Keratinocyte (primary cell): ENCODE results near the gene NOB1. TPM values are rescaled to one million over a fixed set of nuclear protein-coding genes. Genes with fewer than 3 reads are reported as not detected.

Experiments
- DNase-seq: peaks from one replicate; pipeline ENCODE4 v3.0.0-alpha.2; 2011; ENCODE audit warnings: low read depth, missing footprints, low spot score
- FAIRE-seq: peaks from 2 replicates; lab custom pipeline; 2011; peaks lifted over from hg19 to GRCh38; lab: Jason Lieb, UNC
- H2AFZ ChIP-seq: 2 replicates; pipeline ENCODE4 v1.6.0; 2012; ENCODE audit warnings: low read length, control low read depth, inconsistent platforms; ENCODE audit not compliant: control insufficient read depth
- H3K27ac ChIP-seq: 2 replicates; pipeline ENCODE4 v1.5.1; 2011; ENCODE audit warnings: low read length; ENCODE audit not compliant: control insufficient read depth, insufficient read depth
- H3K27me3 ChIP-seq: 3 replicates; pipeline ENCODE4 v1.6.0; 2011; ENCODE audit warnings: low read length; ENCODE audit not compliant: control insufficient read depth, insufficient read depth; ENCODE audit errors: extremely low read depth
- H3K36me3 ChIP-seq, 2 experiments: 2 replicates in 1 of 2; 3 replicates in 1 of 2; pipeline ENCODE4 v1.5.1; 2011; ENCODE audit warnings: low read length in 2 of 2, mild to moderate bottlenecking in 1 of 2; ENCODE audit not compliant: control insufficient read depth in 2 of 2, insufficient read depth in 2 of 2; ENCODE audit errors: extremely low read depth in 1 of 2
- H3K4me1 ChIP-seq: 3 replicates; pipeline ENCODE4 v1.5.1; 2011; ENCODE audit warnings: low read length; ENCODE audit not compliant: control insufficient read depth, insufficient read depth; ENCODE audit errors: extremely low read depth
- H3K4me2 ChIP-seq: 3 replicates; pipeline ENCODE4 v1.6.0; 2011; ENCODE audit warnings: low read depth, low read length; ENCODE audit not compliant: control insufficient read depth, insufficient read depth; ENCODE audit errors: extremely low read depth
- H3K4me3 ChIP-seq, 3 experiments: fragments of 200-600 bp in 1 of 3; sonication (generic) in 1 of 3; 2 replicates in 2 of 3; 3 replicates in 1 of 3; pipeline ENCODE4 v1.5.1; 2011 to 2016; ENCODE audit warnings: low read length in 3 of 3, mild to moderate bottlenecking in 3 of 3, control low read depth in 2 of 3, inconsistent platforms in 1 of 3, low read depth in 1 of 3, mixed read lengths in 1 of 3, mixed run types in 1 of 3, moderate library complexity in 1 of 3; ENCODE audit not compliant: control insufficient read depth in 2 of 3, insufficient read depth in 2 of 3; ENCODE audit errors: extremely low read depth in 1 of 3
- H3K79me2 ChIP-seq: 2 replicates; pipeline ENCODE4 v1.6.0; 2012; ENCODE audit warnings: low read length; ENCODE audit not compliant: control insufficient read depth, insufficient read depth
- H3K9ac ChIP-seq: 3 replicates; pipeline ENCODE4 v1.6.0; 2011; ENCODE audit warnings: low read length; ENCODE audit not compliant: control insufficient read depth, insufficient read depth; ENCODE audit errors: extremely low read depth
- H3K9me1 ChIP-seq: 3 replicates; pipeline ENCODE4 v1.6.0; 2011; ENCODE audit warnings: low read length; ENCODE audit not compliant: control insufficient read depth, insufficient read depth; ENCODE audit errors: extremely low read depth
- H3K9me3 ChIP-seq: 2 replicates; pipeline ENCODE4 v1.5.1; 2012; ENCODE audit warnings: low read depth, low read length; ENCODE audit not compliant: control insufficient read depth
- H4K20me1 ChIP-seq: 3 replicates; pipeline ENCODE4 v1.6.0; 2011; ENCODE audit warnings: low read length; ENCODE audit not compliant: control insufficient read depth, insufficient read depth; ENCODE audit errors: extremely low read depth
- EZH2 ChIP-seq: IDR thresholded peaks from one replicate; pipeline ENCODE4 v1.6.1; 2012; ENCODE audit warnings: inconsistent platforms, mild to moderate bottlenecking, low read length, moderate library complexity
- dilution Hi-C: fragments of 300-500 bp; cut with MboI; formaldehyde crosslinking; loops from one replicate; pipeline ENCODE4 v1.7.0; 2020; ENCODE audit warnings: low sequenced_read_pairs; ENCODE audit not compliant: extremely low pct_ligation_motif_present
- polyA plus RNA-seq, 5 experiments: library from polyadenylated mRNA; depleted of rRNA in 3 of 5; stranded (reverse) in 3 of 5; stranded (forward) in 1 of 5; unstranded in 1 of 5; fragments of >200 nt; gene quantifications; 1 replicate in 1 of 5; 2 replicates in 3 of 5; 3 replicates in 1 of 5; pipeline versions ENCODE4 v1.2.1 to v1.2.3, GENCODE V29; 2011 to 2012; ENCODE audit warnings: missing spikeins in 2 of 5, low read depth in 1 of 5, low replicate concordance in 1 of 5
- TF ChIP-seq, protein P1 (sequence below), 3 experiments: IDR thresholded peaks in 1 of 3; conservative IDR thresholded peaks in 1 of 3; optimal IDR thresholded peaks in 1 of 3; 2 replicates in 2 of 3; 3 replicates in 1 of 3; pipeline versions ENCODE3 to v1.5.1; 2011; ENCODE audit warnings: low read length in 3 of 3, mild to moderate bottlenecking in 3 of 3, moderate library complexity in 2 of 3, control low read depth in 1 of 3, inconsistent platforms in 1 of 3; ENCODE audit not compliant: insufficient read depth in 2 of 3; ENCODE audit errors: extremely low read depth in 1 of 3

NOB1 gene
- polyA plus RNA-seq, 1 donor (not counting 4 experiments of a cell fraction or from before 2014, with no cell fraction given), result 63.0 TPM

DNA sequence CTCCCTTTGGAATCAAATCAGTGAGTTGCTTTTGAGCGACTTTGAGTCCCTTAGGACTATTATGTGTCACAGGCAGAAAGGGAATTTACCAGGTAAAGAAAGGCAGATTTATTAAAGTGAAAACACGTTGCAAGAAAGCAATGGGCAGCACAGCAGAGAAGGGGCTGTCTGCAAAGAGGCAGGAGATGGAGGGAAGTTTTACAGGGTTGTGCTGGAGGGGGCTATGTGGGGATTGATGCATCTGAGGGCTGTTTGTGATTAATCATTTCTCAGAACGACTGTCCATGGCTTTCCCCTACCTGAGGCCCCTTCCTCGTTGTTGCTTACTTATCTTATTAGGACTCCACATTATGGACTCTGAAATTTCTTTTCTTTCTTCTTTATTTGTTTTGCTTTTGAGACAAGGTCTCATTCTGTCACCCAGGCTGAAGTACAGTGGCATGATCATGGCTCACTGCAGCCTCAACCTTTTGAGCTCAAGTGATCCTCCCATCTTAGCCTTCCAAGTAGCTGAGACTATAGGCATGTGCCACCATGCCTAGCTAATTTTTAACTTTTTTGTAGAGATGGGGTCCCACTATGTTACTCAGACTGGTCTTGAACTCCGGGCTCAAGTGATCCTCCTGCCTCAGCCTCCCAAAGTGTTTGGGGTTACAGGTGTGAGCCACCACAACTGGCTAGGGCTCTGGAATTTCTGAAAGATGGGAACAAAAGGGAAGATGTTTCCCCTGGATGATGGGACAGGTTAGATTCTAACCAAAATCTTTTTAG lies 12.9 kb upstream of the NOB1 start:
- H3K27ac ChIP-seq, result no peak overlapping the region
- no peaks in the 10 kb centered on the region for H4K20me1 ChIP-seq
- H3K9me1 ChIP-seq, result no peaks in the 10 kb centered on the region
- H3K36me3 ChIP-seq, result no peaks in the 10 kb centered on the region
- H3K9ac ChIP-seq, result no peak overlapping the region
- H3K27me3 ChIP-seq, result no peaks in the 10 kb centered on the region
- H3K4me1 ChIP-seq, result peaks cover 7% of the 10 kb centered on the region
- H3K79me2 ChIP-seq, result peaks cover 62% of the 10 kb centered on the region
- dilution Hi-C loops, result no loop called here
- H3K9me3 ChIP-seq, result no peaks in the 10 kb centered on the region
- no peak for FAIRE-seq
- H3K4me2 ChIP-seq, result no peak overlapping the region
- H2AFZ ChIP-seq, result no peak overlapping the region
- TF ChIP-seq, protein P1, sequence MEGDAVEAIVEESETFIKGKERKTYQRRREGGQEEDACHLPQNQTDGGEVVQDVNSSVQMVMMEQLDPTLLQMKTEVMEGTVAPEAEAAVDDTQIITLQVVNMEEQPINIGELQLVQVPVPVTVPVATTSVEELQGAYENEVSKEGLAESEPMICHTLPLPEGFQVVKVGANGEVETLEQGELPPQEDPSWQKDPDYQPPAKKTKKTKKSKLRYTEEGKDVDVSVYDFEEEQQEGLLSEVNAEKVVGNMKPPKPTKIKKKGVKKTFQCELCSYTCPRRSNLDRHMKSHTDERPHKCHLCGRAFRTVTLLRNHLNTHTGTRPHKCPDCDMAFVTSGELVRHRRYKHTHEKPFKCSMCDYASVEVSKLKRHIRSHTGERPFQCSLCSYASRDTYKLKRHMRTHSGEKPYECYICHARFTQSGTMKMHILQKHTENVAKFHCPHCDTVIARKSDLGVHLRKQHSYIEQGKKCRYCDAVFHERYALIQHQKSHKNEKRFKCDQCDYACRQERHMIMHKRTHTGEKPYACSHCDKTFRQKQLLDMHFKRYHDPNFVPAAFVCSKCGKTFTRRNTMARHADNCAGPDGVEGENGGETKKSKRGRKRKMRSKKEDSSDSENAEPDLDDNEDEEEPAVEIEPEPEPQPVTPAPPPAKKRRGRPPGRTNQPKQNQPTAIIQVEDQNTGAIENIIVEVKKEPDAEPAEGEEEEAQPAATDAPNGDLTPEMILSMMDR (optimal IDR thresholded peaks at IDR 0.05 in 1 of 3, IDR thresholded peaks at IDR 0.05 in 1 of 3, conservative IDR thresholded peaks at IDR 0.05 in 1 of 3; ENCODE audit: extremely low read depth in 1 of 3, insufficient read depth in 2 of 3, low read length in 3 of 3), result no peak
- TF ChIP-seq EZH2, result no peak
- DNase-seq, result no peak
- no peak overlapping the region for H3K4me3 ChIP-seq

DNA sequence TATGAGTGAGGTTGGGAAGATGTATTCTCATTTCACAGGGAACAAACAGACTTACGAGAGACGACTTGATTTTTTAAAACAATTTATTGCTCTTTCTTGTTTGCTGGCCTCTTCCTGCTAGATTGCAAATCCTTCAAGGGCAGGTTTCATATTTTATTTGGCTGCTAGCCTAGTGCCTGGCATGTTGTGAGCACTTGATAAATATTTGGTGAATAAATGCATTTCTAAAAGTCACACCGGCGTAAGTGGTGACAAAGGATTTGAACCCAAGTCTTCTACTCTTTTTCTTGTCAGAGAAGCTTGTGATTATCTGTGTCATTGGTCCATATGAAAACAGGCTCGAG lies 8.8 kb upstream of the NOB1 start:
- no peaks in the 10 kb centered on the region for H3K9me3 ChIP-seq
- H3K4me2 ChIP-seq, result peak overlapping the region; percentile 99
- H3K4me1 ChIP-seq, result peaks cover 15% of the 10 kb centered on the region
- FAIRE-seq (no peak), DNase-seq (no peak)
- H3K36me3 ChIP-seq, result no peaks in the 10 kb centered on the region
- H3K4me3 ChIP-seq, result peak overlapping the region in 2 of 3 experiments; percentile 83 to 99
- dilution Hi-C loops, result no loop called here
- no peak for TF ChIP-seq EZH2
- TF ChIP-seq, protein P1 (optimal IDR thresholded peaks at IDR 0.05 in 1 of 3, IDR thresholded peaks at IDR 0.05 in 1 of 3, conservative IDR thresholded peaks at IDR 0.05 in 1 of 3; ENCODE audit: extremely low read depth in 1 of 3, insufficient read depth in 2 of 3, low read length in 3 of 3), result no peak
- H4K20me1 ChIP-seq, result no peaks in the 10 kb centered on the region
- H3K27me3 ChIP-seq, result no peaks in the 10 kb centered on the region
- no peak overlapping the region for H2AFZ ChIP-seq
- peaks cover 51% of the 10 kb centered on the region for H3K79me2 ChIP-seq
- peak overlapping the region; percentile 89 for H3K9ac ChIP-seq
- H3K27ac ChIP-seq, result no peak overlapping the region
- H3K9me1 ChIP-seq, result no peaks in the 10 kb centered on the region
